Activated naive CD4-positive, alpha-beta T cell treated with anti-CD3 and anti-CD28 coated beads, Interleukin-2, amount 50 U/mL, for 16 hours (primary cell): Measurements from ENCODE around the gene MROH7.
A peak's percentile ranks its signal among the peaks of the same experiment; 100 is the strongest.

ENCODE experiments used
- DNase-seq: peaks from one replicate; pipeline ENCODE4 v3.0.0-alpha.2; 2020

MROH7 gene

DNA sequence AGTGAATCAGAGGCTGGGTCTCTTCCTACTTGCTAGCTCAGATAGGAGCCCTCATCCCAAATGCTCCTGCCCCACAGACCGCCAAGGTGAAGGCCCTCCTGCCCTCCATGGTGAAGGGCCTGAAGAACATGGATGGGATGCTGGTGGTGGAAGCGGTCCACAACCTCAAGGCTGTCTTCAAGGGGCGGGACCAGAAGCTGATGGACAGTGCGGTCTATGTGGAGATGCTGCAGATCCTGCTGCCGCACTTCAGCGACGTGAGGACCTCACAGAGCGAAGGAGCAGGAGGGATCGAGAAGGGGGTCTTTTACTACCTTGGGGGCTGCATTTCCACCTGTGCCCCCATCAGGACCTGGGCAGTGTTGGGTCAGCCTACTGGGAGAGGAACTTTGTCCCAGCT, 59.5 kb downstream of the MROH7 start:
- no peak for DNase-seq

DNA sequence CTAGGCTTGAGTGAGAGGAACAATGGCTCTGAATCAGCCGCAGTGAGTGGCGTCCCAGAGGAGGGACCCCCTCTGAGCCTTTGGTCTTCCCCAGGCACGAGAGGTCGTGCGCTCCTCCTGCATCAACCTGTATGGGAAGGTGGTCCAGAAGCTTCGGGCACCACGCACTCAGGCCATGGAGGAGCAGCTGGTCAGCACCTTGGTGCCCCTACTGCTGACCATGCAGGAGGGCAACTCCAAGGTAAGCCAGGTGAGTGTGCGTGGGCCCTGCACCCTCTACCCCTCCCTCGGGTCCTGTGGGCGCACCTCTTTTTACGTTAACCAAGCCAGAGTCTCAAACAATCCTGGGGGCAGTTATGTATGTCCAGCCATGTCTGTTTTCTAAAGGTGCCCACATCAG, 60.4 kb downstream of the MROH7 start:
- DNase-seq = no peak

DNA sequence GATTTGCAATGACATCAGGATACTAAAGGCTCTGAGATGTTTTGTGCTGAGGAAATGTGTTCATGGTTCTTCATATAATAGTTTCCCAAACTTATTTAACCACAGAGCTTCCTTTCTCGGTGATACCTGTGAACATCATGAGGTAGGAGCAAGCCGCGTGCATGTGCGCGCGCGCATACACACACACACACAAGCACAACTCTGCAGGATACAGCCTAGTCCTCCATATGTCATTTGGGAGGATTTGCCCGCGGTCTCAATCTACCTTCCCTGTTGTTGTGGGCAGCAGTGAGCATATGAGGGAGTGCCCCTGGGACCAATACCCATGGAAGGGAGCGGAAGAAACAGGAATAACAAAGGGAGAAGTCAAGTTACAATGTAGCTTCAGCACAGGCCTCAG, 61.9 kb downstream of the MROH7 start:
- no peak for DNase-seq

DNA sequence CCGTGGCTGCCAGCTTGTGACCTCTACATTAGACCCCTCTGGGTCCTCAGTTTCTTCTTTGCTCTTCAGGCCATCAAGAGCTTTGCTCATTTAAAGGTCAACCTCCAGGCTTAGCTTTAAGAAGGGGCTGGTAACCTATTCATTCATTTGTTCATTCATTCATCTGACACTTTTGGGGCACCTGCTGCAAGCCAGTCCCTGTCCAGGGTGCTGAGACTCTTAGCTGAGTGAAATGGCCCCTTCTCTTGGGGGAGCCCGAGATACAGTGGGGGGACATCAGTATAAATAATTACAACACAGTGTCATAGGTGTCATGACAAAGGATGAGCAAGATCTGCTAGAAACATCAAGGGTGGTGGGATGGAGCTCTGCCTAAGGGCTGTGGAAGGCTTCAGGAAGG, 63.6 kb downstream of the MROH7 start:
- no peak for DNase-seq

DNA sequence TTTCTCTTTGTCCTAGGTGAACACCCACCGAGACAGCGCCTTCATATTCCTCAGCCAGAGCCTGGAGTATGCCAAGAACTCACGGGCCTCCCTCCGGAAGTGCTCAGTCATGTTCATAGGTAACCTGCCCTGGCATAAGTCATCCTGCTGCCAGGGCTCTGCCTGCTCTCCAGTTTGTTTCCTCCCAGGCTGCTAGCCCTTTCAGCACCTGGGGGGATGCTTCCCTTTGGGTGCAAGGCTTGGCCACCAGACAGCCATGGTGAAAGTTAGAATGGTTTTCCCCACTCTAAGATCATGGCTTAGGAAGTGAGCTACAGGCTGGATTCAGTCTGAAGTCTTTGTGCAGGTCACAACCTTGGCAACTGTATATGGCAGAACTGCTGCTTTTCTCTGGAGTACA, 64.8 kb downstream of the MROH7 start:
- no peak for DNase-seq

DNA sequence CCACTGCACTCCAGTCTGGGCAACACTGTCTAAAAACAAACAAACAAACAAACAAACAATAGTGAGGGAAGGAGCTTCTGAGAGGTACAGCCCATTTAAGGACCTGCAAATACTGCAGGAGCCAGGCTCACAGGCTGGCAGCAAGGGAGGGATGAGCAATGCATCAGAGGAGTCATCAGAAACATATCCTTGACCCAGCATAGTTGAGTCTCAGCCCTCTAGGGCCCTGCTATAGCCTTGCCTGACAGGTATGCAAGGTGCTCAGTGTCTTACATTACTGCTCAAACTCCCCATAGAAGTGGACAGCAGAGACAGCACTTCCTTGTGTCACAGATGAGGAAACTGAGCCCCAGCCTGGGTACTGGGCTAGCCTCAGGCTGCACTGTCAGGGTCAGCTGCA, 66.8 kb downstream of the MROH7 start:
- no peak for DNase-seq

DNA sequence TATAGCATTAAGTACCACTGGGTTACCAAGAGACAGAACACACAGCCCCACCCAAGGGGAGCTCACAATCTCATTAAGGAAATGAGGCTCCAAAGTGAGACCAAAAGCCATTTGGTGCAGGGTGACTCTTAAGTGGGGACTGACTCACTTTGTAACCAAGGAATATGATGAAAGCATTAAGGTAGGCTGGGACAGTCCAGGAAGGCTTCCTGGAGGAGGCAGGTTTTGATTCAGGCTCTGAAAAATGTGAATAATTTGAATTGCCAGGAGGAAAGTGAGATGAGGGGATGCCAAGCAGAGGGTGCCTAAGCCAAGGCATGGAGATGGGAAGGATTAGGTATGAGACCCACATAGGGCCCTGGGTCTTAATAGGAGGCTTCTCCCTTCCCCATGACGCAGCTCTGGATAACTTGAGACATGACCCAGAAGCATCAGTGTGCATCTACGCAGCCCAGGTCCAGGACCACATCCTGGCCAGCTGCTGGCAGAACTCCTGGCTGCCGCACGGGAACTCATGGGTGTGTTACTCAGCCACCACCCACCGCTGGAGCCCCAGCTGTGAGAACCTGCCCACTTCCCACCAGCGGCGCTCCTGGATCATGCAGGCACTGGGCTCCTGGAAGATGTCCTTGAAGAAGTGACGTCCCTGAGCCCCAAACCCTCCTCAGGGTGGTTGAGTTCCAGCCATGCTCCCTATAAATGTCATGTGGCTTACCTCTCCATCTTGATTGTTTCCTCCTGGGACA, 68.1 kb downstream of the MROH7 start:
- no peak for DNase-seq

DNA sequence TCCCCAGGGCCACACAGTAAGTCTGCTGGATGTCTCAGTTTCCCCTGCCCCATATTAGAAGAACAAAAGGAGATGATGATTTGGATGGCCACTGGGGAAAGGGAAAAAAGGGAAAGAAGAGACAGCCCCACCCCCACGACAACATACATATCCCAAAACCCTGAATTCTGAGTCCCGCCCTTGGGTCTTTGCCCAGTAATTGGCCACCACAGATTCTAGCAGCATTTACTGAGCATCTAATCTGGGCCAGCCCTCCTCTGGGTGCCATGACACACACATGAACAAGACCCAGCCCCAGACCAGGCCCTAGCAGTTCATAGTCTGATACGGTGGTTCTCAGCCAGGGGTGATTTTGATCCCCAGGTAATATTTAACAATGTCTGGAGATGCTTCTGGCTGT, 68.8 kb downstream of the MROH7 start:
- DNase-seq = no peak

DNA sequence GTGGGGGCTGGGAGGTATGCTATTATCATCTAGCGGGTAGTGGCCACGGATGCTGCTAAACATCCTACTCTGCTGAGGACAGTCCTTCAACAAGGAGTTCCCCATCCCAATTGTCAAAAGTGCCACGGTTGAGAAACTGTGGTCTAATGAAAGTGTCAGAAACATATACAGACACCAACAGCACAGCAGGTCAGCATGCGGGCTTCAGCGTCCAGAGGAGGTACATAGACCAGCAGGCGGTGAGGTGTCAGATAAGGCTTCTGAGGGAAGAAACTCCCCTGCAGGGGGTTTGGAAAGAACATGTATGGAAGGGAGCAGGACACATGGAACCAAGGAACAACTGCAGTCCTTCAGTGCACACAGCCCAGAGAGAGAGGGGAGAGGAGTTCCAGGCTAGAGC, 69.3 kb downstream of the MROH7 start:
- DNase-seq = no peak

DNA sequence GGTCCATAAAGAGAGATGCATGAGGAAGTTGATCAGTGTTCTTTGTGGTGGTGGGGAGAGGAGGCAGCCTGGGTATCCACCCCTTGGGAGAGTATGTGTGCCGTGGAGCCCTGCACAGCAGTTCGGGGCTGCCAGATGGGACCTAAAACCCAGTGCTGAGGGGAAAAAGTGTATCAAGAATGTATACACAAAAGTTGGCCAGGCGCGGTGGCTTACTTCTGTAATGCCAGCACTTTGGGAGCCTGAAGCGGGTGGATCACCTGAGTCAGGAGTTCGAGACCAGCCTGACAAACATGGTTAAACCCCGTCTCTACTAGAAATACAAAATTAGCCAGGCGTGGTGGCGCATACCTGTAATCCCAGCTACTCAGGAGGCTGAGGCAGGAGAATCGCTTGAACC, 70.0 kb downstream of the MROH7 start:
- no peak for DNase-seq

DNA sequence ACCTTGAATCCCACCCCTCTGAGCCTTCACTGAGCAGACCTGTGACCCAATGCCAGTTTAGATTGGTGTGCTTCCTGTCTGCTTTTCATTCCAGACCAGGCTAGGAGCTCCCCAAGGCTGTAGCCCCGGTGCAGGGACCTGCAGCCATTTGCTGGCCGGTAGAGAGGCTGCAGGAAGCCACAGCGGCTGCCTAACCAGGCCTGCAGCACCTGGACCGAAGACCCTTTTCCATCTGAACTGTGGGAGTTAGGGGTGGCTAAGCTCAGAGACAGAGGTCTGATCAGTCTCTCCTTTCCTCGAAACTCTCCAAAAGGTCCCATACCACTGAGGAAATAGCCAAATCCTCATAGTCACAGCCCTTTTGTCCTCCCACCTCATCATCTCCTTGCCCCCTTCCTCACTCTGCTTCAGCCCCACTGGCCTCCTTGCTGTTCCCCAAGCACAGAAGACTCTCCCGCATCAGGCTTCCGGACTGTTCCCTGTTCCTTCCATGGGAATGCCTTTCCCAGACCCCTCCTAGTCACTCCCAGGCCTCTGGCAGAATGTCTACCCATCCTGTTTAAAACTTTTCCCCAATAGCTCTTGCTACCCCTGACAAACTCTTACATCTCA, 73.4 kb downstream of the MROH7 start:
- no peak for DNase-seq

DNA sequence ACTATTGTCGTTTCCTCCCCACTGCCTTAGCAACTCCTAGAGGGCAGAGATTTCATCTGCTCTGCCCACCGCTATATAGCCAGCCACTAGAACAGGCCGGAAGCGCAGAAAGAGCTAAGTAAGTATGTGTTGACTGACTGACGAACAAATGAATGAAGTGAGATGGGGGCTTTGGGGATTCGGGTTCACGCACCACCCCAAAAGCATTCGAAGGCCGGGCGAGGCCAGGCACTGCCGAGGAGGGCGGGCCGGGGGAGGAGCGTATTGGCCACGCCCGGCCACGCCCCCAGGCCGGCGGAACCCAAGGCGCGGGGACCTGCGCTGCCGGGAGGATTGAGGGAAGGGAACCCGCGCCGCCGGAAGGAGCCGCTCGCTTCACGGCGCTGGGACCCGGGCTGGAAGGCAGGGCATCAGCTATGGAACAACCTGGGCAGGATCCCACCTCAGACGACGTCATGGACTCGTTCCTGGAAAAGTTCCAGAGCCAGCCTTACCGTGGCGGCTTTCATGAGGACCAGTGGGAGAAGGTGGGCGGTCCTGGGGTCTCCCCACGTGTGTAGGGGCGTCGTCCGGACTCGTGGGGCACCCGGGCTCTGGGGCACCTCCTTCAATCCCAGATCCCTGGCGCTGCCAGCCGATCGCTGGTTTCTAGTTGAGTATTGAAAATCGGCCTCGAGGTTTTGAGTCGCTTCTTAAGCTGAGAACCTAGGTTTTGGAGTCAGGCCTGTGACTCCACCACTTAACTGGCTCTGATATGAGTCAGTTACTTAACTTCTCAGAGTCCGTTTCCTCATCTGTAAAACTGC, 74.1 kb downstream of the MROH7 start, which contains the start of gene TTC4:
TTC4 (plus strand) TSS at position 369 of the 806 bp plus-strand sequence; CDS start at position 417, 48 bp downstream.
- DNase-seq = peak; percentile 83

DNA sequence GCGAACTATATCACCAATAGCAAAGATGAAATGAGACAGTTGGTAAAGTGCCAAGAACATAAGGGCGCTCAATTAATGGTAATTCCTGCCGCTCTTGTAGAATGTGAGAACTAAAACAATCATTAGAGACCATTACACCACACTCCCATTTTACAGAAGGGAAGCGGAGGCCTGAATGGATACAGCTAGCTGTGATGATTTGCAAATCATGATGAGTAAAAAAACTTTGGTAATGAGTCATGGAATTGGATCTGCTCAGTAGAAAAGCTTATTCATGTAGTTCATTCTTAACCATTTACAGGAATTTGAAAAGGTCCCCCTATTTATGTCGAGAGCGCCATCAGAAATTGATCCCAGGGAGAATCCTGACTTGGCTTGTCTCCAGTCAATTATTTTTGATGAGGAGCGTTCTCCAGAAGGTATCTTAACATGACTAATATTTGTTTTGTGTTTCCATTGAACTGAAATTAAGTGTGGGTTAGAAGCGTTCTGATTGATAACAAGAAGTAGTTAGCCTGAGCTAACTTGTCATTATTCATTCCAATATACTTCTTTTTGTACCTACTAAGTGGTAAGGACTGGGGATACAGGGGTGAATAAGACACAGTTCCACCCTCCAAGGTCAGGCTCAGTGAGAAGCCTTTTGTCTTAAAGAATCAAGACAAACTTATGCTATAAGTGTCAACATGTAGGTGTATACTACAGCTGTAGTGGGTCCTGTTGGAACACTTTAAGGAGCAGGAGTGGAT, 74.9 kb downstream of the MROH7 start:
- no peak for DNase-seq

DNA sequence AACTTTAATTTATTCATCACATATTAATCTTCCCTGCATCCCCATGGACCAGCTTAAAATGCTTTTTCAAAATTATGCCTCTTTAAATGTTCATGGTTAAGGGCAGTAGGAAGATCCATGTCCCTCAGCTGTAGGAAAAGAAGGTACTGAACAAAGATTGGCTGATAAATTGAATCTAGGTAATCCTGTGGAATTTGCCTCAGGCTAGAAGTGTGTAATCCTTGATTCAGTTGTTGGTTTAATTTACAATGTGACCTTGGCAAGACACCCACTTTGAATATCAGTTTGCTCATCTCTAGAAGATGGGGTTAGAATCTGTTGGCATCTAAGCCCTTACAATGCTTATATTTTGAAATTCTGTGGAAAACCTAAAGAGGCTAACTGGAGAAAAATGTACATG, 80.1 kb downstream of the MROH7 start:
- DNase-seq = no peak

DNA sequence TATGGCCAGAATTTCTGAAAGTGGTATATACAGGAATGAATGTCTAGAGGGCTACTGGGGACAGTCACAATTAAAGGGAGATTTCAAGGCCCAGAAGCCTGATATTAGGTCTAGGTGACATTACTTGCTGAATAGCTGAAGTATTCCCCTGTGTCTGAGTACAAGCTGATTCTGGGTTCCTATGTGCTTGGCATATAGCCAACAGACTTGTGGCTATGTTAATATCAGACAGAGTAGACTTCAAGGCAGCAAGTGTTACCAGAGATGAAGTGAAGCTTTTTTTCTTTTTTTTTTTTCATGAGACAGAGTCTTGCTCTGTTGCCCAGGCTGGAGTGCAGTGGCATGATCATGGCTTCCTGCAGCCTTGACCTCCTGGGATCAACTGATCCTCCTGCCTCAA, 82.4 kb downstream of the MROH7 start:
- DNase-seq = no peak

DNA sequence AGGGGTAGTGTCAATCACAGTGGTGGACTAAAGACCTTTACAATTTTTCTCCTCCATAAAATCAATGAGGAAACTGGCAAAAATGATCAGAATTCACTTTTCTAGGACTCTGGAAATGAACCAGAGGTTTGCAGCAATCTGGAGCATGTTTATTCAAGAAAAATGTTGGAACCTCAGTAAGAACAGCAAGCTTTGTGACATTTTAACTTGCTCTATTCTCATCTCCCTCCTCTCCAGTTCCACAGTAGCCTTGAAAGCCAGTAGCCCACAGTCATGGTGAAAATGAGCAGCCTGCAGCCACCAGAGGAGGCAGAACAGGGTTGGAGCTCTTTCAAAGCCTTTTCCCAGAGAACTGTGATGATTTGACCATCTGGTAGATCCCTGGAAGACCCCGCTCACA, 83.2 kb downstream of the MROH7 start:
- no peak for DNase-seq

DNA sequence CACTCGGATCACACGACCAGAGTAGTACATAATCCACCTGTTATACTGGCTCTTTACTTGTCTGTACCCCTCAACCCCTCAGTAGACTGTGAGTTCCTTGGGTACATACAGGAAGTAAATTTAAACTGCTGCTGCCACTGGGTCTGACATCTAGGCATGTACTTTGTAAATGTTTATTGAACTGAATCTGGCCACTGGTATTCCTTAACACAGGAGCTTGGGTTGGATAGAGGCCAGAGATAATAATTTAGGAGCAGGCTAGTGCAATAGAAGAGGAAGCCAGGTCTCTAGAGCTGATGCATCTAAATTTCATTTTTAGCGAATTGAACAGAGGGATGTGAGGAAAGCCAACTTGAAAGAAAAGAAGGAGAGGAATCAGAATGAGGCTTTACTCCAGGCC, 86.4 kb downstream of the MROH7 start:
- DNase-seq = no peak

DNA sequence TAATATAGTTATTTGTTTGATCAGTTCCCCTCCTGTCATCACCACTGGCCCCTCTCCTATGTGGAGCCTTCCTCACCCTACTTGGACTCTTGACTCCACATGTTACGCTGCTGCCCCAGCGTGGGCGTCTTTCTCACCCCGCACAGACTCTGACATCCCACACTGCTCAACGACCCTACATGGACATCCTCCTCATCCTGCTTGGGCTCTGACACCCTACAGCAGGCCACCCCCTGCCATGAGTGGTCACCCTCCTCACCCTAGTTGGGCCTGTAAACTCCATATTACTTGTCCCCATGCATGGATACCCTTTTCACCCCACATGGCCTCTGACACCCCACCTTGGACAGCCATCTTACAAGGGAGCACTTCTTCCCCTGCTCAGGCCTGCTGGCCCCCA, 95.1 kb downstream of the MROH7 start:
- no peak for DNase-seq

DNA sequence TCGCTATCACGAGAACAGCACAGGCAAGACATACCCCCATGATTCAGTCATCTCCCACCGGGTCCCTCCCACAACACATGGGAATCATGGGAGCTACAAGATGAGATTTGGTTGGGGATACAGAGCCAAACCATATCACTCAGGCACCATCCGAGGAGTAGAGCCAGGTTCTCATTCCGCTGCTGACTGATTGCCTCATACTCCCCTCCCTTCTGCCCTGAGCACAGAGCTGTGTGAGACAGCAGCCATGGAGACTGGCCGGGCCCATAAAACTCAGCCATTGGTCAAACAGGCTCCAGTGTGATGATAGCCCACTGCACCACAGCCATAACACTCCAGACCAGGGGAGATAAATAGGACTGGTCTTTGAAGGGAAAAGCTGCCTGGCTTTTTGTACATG, 96.7 kb downstream of the MROH7 start:
- DNase-seq = no peak

DNA sequence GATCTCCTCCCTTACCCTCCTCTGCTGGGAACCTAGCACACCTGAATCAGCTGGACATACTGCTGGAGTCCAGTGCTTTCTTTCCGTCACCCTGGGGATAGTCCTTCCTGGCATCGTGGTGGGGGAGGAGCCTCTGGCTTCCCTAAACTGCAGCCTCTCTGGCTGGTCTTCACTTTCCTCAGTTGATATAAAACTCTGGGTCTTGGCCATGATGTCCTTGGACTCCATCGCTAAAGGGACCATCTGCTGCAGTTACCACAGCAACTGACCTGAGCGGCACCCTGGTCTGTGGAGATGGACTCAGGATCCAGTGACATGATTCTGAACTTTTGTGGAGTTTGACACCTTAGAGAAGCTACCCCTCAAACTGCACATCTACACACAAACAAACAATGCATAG, 99.9 kb downstream of the MROH7 start:
- no peak for DNase-seq

DNA sequence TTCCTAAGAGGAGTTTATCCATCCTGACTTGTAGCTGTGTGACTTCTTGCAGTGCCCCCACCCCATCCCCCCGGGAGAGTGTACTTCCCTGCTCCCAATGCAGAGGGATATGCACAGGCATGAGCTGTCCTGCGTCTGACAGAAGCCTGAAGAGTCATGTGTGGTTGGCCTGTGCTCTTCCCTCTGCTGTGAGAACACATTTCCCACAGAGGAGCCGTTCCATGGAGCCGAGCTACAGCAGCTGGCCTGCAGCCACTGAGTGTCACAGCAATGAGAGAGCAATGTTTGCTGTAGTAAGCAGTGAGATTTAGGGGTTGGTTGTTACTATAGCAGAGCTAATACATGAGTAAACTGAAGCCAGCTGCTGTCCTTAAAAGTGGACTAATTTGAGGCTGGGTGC, 100.7 kb downstream of the MROH7 start:
- no peak for DNase-seq

DNA sequence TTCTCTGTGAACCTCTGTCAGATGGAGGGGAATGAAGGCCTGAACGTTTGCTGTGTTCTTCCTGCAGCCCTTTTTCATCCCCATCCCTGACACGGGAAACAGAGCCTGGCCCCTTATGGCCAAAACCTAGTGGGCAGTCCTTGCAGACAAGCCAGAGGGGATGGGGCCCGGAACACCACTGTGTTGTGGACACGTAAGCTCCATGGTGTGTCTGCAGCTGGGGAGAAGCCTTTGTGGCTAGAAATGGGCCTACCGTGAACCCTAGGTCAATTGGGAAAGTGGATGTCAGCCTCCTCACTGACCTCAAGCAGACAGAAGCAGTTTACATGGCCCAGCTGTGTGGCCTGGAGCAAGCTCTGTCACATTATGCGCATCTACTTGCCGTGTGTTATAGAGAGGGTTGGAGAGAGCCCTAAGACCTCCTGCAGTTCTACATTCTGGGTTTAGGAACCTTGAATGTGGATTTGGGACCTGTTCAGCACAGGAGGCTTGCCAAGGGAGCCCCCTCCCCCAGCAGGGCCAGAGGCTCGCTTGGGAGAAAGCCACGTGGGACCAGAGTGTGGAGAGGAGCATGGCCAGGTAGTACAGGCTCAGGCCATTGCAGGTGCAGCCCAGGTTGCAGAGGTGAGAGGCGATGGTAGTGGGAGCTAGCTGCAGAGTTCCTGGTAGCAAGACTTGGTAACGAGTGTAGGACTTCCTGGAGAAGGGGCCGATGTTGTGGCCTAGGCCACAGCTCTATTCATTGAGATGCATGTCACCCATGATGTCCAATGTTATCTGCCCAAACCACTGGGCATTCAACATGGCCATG, 102.0 kb downstream of the MROH7 start:
- DNase-seq = no peak
